COR-L47 (cell line): ENCODE data around the gene LRP1B.
"Not testable (repeated sequence)": the region's sequence is repeated elsewhere in the genome, so short reads cannot be mapped to it uniquely, and the experiment has no call there.

Experiments used
- DNase-seq: peaks from one replicate; lab custom pipeline; 2025; lab: John Stamatoyannopoulos, UW

The LRP1B gene

DNA sequence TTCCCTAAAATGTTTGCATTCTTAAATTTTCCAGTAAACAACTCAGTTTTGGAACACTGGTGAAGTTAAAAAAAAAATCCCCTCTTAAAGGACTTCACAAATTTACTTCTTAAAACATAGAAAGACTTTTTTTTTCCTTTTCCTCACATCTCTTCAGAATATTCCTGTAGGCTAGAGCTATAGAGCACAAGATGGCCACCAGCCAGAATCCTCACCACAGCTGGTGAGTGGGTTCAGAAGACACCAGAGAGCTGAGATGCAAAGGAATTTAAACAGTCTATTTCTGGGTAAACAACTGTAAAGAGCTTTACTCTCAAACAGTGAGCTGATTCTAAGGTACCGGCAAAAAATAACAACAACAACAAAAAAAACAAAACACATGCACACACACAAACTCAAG lies 252.8 kb downstream of the LRP1B start:
- DNase-seq = no peak

DNA sequence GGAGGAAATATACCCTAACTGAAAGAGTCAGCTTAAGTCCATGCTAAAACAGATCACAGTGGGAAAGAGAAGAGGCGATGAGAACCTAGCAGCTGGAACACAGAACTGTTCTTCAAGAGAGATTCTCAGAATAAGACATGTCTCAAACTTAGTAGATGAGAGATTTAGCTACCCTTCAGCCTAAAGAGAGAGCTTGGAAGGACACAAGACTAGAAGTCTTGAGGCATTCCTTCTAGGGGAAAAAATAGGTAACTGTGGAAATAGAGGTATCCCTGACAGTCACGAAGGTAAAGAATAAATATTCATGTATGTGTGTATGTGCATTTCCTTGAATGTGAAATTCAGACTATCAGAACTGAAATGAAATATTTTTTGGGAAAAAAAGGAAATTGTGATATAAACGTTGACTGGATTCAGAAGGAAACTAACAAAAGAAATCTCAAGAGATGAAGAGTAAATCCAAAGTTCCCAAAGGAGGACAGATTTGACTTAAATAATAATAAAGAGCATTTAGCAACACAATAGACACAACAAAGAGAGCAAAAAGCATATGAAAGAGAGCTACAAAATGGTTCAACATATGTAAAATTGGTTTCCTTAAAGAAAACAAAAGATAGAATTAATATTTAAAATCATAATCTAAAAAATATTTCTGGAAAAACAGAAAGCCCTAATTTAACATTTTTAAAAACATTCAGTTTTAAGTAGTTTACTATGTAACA lies 258.7 kb downstream of the LRP1B start:
- DNase-seq = no peak

DNA sequence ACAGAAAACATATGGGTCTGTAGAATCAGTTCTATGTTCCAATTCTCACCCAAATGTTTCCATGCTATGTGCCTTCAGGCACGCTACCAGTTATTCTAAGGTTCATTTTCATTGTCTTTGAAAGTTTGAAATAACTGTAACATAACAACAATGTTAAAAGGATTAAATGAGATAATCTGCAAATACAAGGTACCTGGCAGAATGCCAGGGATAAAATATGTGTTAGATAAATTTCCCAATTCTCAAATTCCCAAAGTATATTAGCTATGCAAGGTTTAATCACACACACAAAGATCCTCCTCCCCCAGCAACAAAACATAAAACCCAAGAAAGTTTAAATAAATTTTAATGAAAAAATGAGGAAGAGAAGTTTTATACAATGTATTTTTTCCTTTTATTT lies 261.2 kb downstream of the LRP1B start:
- DNase-seq = no peak

DNA sequence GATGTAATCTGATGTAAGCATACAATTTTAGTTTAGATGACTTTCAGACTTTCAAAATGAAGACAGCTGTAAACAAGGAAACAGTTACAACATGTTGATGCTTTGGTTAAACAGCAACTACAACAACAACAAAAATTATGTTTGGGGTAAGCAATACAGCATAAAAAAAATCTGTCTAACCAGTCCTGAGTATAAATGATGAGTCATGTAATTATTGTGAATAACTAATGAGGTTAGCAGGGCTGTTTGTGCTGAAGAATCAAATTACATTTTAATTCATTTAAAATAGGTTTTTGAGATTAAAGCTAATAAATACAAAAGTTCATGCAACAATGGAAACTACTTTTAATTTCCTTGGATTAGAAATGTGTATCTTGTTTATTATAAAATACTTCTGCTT lies 266.9 kb downstream of the LRP1B start:
- DNase-seq = no peak

DNA sequence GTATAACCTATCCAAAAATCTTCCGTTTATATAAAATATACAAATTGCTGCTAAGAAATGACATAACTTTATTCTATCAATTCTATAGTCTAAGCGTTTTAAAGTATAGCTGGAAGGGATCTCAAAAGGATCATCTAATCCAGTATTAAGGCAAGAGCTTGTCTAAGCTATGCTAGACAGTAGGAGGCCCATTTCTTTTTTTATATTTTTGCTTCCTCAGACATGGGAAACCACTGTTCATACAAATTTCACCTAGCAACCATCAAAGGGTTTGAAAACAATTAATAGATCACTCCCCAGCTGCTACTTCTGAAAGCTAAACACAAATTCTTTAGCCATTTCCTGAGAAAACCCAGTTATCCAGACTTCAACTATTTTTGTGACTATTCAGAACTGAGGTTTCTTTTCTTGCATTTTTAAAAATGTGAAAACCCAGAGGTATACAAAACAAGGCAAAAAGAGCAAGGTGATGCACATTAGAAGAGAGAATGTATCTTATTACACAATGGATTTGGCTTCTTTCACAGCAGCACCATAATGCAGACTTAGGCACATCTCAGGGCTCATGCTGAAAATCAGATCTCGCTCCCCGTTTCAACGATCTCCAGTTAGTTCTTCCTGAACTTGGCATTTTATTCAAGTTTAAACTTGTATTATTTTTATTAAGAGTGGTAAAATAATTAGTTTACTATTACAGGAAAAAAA lies 274.4 kb downstream of the LRP1B start:
- DNase-seq = no peak

DNA sequence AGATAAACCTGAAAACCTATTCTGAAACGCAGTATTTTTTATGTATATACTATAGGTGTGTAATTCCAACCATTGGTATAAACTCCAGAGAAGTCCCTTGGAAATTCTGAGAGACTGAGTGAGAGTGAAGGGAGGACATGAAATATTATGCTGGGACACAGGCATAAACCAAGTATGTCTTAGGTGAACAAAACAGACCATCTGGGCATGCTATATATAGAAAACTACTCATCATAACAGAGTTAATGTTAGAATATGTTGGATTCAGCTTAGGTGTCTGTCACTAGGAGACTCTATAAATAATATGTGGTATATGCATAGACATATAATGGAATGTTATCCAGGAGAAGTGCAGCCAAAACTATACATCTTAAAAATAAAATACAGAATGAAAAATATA lies 282.6 kb downstream of the LRP1B start:
- no peak for DNase-seq

DNA sequence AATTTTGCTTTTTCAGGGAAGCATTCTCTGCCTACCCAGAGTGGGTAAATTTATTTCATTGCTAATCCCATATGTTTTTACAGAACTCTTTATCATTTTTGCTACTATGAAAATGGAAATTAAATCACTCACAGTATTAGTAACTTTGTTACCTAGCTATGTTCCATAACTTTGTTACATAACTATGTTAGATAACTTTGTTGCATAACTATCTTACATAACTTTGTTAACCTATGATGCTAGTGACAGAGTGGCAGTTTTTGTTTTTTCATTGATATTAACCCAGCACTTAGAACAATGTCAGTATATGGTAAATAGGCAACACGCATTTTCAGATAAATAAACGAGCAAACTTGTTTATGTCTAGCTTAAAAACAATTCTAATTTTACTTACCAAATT lies 286.6 kb downstream of the LRP1B start:
- DNase-seq = no peak

DNA sequence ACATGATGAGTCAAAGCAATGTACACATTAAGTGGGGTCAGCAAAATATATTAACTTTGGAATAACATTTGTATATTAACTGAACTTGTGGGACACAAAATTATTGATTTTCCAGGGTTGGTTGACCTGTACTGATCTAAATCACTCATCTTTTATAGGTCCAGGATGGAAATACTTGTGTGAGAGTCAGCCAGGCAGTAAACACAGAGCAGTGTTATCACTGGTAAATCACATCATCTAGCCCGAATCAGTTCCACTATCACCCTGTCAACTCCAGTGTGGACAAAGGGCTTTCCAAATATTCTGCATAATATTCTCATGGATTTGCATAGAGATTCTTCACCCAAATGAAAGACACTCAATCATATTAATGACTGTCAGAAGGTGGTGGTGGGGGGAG lies 295.7 kb downstream of the LRP1B start:
- no peak for DNase-seq

DNA sequence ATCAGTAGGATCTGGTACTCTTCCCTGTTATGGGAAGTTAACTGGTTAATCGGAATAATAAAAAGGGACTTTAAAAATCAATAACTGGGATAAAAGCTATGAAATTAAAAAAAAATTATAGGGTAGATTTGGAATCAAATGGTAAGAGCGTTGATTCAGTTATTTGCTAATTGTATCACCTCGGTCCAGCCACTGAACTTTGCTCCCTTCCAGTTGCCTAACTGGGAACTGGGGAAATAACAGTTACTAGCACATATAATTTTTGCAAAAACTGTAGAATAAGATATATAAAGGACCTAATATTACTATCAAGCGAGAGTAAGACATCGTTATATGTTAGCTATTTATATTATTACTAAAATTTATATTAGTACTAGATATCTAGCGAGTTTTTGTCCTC lies 302.1 kb downstream of the LRP1B start:
- DNase-seq = no peak

DNA sequence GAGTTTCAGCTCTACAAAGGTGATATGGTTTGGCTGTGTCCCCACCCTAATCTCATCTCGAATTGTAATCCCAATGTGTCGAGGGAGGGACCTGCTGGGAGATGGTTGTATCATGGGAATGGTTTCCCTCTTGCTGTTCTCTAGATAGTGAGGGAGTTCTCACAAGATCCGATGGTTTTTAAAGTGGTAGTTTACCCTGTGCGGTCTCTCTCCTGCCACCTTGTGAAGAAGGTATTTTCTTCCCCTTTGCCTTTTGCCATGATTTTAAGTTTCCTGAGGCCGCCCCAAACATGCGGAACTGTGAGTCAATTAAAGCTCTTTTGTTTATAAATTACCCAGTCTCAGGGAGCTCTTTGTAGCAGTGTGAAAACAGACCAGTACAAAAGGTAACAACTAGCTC lies 306.0 kb downstream of the LRP1B start:
- DNase-seq = no peak

DNA sequence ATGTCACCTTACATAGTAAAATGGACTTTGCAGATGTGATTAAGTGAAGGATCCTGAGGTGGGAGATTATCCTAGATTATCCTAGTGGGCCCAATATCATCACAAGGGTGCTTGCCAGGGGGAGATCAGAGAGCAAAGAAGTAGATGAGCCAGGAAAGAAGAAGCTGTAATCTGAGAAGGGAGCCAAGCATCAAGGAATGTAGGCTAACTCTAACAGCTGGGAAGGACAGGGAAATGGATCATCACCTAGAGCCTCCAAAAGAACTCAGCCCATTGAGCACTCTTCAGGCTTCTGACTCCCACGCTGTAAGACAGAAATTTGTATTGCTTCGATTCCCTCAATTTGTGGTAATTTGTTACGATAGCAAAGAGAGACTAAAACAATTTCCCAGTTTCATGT lies 309.9 kb downstream of the LRP1B start:
- DNase-seq = no peak

DNA sequence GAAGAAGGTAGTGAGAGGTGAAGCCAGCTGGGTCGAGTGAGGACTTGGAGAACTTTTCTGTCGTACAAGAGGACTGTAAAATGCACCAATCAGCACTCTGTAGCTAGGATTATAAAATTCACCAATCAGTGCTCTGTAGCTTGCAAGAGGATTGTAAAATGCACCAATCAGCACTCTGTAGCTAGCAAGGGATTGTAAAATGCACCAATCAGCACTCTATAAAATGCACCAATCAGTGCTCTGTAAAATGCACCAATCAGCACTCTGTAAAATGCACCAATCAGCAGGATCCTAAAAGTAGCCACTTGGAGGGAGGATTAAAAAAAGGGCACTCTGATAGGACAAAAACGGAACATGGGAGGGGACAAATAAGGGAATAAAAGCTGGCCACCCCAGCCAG lies 315.5 kb downstream of the LRP1B start:
- not testable (repeated sequence) for DNase-seq

DNA sequence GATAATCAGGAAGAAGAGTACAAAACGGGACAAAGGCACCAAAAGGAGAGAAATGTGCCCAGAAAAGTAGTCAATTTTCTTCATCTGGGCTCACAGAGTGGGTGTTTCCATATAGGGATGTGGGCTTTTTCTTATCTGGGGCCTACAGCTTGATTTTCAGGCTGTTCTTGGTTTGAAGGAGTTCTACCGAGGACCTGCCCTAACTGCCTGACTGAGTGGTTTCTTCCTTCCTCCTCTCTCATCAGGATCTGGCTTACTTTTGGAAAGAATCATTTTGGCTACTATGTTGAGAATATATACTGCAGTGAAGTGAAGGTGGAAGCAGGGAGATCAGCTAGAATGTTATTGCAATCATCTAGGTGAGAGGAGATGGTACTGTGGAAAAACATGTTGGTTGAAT lies 316.7 kb downstream of the LRP1B start:
- DNase-seq = no peak

DNA sequence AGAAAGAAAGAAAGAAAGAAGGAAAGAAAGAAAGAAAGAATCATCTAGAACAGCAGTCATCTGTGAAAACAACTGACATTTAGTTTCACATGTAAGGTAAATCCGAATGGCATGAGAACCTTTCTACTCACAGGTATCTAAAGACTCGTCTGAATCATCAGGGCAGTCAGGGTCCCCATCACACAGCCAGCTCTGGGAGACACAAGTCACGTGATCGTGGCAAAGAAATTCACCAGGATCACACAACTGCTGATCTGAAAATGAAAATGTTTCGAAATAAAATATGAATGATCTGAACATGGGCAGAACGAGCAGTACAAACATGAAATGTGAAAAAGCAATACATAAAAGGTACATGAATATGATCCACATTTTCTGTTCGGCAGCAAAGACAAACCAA lies 320.7 kb downstream of the LRP1B start:
- DNase-seq = no peak

DNA sequence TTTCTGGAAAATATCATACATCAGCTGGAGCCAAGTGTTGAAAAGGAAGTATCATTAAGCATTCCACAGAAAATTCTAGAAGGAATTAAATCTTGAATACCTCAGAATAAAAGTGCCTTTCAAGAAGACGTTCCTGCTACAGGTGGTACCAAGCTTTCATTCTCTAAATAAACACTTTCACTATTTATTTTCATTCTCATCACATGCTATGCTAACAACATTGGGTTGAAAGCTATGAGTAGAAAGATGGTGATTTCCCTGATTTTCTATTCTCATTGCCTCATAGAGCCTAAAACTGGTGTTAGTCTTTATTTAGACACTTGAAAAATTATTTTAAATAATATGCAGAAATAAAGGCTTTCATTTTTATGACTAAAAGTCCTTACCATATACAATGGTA lies 324.7 kb downstream of the LRP1B start:
- no peak for DNase-seq

DNA sequence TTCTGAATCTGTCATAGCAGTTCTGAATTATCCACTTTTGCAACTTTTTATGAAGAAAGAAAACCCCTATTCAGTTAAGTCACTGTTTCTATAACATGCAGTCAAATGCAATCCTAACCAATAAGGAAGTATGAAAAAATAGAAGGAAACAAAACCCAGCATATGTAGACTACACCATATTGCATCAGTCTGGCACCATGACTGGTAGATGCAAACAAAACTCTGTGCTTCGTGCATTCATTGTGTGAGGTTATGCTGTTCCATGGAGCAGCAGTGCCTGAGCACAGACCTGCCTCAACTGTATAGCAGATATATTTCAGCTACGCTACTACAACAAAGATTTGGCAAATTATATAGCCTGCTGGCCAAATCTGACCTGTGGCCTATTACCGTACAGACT lies 325.5 kb downstream of the LRP1B start:
- no peak for DNase-seq

DNA sequence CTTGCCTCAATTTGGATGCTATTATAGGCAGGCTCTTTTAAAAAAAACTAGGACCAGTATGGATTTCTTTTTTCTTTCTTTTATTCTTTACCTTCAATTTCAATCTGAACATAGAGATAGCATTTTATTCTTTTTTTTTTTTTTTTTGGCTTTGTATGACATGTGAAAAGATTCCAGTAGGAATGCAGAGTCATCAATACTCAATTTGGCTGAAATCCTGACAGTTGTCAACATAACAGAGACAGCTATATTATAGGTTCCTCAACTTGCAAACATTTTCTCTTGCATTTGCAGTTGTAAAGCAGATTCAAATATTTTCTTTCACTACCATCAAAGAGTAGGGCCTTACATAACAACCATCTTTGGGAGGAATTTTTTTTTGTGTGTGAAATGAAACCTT lies 334.4 kb downstream of the LRP1B start:
- DNase-seq = no peak

DNA sequence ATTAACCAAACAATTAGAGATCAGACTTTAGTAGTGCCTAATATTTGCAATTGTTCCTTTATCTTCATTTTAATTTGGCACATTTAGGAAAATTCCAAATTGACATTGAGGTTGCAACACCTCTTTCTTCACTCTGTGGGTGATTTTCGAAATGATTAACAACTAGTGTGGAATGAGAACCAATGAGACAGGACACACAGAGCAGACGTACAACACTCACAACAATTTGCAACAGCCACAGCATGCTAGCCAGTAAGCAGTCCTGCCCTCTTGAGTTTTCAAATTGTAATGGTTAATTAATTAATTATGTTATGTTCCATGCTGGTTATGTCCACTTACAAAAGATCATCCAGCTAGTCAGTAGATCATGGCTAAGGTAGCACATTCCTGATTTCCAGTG lies 339.3 kb downstream of the LRP1B start:
- no peak for DNase-seq

DNA sequence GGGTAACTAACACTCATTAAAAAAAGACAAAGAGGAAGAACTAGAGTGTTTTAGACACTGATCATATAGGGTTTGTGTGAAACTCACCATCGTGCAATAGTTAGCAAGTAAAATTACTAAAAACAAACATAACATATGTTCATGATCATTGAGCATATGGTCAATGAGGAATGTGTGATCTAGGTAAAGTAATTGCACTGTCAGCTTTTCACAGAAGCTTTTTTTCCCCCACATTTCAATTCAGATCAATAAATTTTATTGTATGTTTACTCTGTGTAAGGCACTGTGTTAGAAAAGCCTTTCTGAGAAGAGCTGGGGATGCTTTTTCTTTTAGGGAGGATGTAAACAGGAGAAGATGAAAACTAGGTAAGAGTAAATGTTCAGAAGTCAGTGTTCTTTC lies 348.2 kb downstream of the LRP1B start:
- DNase-seq = no peak

DNA sequence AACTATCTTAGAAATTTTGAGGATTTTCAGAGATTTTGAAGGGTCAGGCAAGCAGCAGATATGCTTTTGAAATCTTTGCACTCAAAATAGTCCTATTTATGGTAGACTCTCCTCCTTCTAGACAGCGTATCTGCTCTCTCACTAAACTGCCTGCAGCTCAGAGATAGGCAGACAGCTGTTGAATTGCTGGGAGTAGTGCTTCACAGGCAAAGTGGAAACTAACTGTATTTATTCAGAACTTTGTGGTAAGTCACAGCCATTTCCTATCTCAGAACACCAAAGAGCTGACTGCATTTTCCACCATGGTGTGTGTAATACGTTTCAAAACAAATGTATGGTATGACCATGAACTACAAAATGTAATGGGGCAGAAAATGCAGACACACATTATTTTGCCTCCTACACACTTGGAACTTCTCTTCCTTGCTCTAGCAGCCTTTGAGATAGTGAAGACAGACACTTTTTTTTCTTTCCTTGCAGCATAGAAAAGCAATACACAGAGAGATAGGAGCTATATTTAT lies 352.4 kb downstream of the LRP1B start:
- no peak for DNase-seq

DNA sequence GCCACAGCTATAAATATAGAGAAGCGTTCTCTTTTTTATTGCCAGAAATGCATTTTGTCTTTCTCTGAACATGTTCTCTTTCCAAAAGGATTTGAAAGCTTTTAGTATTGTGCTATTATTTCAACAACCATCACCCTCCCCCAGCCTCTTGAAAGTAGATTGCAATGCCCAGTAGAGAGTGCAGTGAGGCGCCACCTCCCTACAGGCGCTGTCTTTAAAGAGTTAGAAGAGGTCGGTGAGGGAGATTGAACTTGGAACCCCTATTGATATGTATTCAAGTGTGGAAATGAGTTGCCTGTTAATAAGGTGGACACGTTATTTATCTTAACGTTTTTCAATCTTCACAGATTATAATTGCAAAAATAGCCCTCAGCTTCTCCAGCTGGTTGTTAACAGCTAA lies 360.3 kb downstream of the LRP1B start:
- no peak for DNase-seq

DNA sequence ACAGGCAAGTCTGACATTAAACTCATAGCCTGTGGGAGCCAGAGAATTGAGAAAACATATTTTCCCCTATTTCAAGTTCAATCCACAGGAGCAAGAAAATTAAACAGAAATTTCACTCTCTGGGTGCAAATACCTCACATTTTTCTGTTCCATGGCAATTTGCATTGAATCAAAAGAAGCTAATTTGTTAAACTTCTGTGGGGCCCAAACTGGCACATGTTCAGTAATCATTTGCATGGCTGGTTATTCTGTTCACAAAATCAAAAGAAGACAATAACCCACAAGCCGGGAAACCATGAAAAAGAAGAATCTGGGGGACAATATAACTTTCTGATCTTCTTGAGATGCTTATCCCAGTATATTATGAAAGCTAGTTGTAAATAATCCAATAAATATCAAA lies 363.1 kb downstream of the LRP1B start:
- no peak for DNase-seq

DNA sequence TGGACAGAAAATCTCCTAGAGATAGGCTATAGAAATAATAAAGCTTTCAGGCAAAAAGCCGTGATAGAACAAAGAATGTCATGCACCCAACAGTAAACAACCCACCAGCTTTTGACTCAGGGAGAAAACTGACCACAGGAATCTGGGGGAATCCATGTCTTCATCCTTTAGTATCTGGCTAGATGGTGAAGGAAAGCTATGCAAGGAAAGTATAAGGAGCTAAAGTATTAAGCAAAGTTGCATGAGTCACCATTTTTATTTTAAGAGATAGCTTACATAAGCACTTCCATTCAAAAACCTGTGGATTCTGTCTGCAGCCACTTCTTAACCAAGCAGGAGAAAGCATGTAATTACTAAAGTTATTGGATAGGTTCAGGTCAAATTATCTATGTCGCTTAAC lies 363.8 kb downstream of the LRP1B start:
- DNase-seq = no peak

DNA sequence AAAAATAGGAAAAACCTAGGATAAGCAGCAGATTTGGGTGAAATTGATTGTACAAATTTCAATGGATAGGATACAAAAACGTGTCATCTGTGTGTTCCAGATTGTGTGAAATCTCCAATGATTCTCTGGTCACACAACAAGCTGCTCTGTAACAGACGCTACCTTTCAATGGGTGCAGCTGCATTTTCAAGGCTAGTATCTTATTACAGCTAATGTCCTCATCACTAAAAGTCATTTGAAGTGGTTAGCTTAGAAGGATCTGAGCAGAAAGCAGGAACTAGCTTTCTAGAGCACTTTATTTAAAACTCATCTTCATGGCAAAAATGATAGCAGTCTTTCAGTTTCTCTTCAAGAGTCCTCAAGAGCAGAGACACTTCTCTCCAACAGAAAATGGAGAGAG lies 364.6 kb downstream of the LRP1B start:
- no peak for DNase-seq
